ENCODE data around the gene MDFIC2.

MDFIC2 gene

GRCh38 chr3:70201975-70202374, 110.5 kb downstream of the MDFIC2 start:
- no peak for TF ChIP-seq CTCF (IDR thresholded peaks at IDR 0.05)

GRCh38 chr3:70189884-70190473, 122.5 kb downstream of the MDFIC2 start:
- Histone ChIP-seq H3K27me3 (no peaks in the 10 kb centered on the region), H3K36me3 (no peaks in the 10 kb centered on the region), H3K4me1 (no peaks in the 10 kb centered on the region), H3K4me3 (no peak overlapping the region), H3K9me3 (no peaks in the 10 kb centered on the region), H3K27ac (no peak overlapping the region)
- no peak for DNase-seq
- no peak for TF ChIP-seq CTCF (IDR thresholded peaks at IDR 0.05)
- intact Hi-C loops (cut with DNase I; ENCODE audit: low total_unique reads) = no loop called here

More at GRCh38 chr3:70201975-70202374, 110.5 kb downstream of the MDFIC2 start:
- H3K36me3 ChIP-seq = no peaks in the 10 kb centered on the region
- H3K27me3 ChIP-seq = no peaks in the 10 kb centered on the region
- intact Hi-C loops (cut with DNase I; ENCODE audit: low total_unique reads) = no loop called here
- H3K4me1 ChIP-seq = peaks cover 0 to 15% (median 0%) of the 10 kb centered on the region in 4 donors
- DNase-seq = no peak
- H3K4me3 ChIP-seq = no peak overlapping the region
- H3K27ac ChIP-seq = no peak overlapping the region
- H3K9me3 ChIP-seq = no peaks in the 10 kb centered on the region

- TF ChIP-seq CTCF (IDR thresholded peaks at IDR 0.05) = no peak
- no peak for DNase-seq
- Histone ChIP-seq H3K36me3 (no peaks in the 10 kb centered on the region), H3K9me3 (no peaks in the 10 kb centered on the region), H3K27ac (no peak overlapping the region), H3K4me1 (no peaks in the 10 kb centered on the region), H3K27me3 (no peaks in the 10 kb centered on the region), H3K4me3 (no peak overlapping the region)
- intact Hi-C loops (cut with DNase I; ENCODE audit: low total_unique reads) = no loop called here
Observed at GRCh38 chr3:70186221-70186620, 126.2 kb downstream of the MDFIC2 start.

- no peak for TF ChIP-seq CTCF (IDR thresholded peaks at IDR 0.05)
- intact Hi-C loops (cut with DNase I; ENCODE audit: low total_unique reads) = no loop called here
- Histone ChIP-seq H3K9me3 (no peaks in the 10 kb centered on the region), H3K27ac (no peak overlapping the region), H3K36me3 (no peaks in the 10 kb centered on the region), H3K4me1 (no peaks in the 10 kb centered on the region), H3K27me3 (no peaks in the 10 kb centered on the region), H3K4me3 (no peak overlapping the region)
- DNase-seq = no peak
Observed at GRCh38 chr3:70185661-70186060, 126.8 kb downstream of the MDFIC2 start.

- Histone ChIP-seq H3K36me3 (no peaks in the 10 kb centered on the region), H3K27me3 (no peaks in the 10 kb centered on the region), H3K27ac (no peak overlapping the region), H3K9me3 (no peaks in the 10 kb centered on the region), H3K4me1 (no peaks in the 10 kb centered on the region), H3K4me3 (no peak overlapping the region)
- TF ChIP-seq CTCF (IDR thresholded peaks at IDR 0.05) = no peak
- intact Hi-C loops (cut with DNase I; ENCODE audit: low total_unique reads) = no loop called here
- DNase-seq = no peak
Observed at GRCh38 chr3:70183781-70184504, 128.5 kb downstream of the MDFIC2 start.
